A673 (cell line): ENCODE results near the gene PRELP. TPM values are rescaled to one million over a fixed set of nuclear protein-coding genes. Genes with fewer than 3 reads are reported as not detected.

Experiments used
- BruUV-seq: library from RNA; stranded (reverse); fragments of 400-500 nt; replicated peaks from 2 replicates; lab custom pipeline; 2021; lab: Mats Ljungman, UMichigan
- CTCF ChIA-PET: fragments of 300-600 bp; sonication (Branson Sonifier 250); formaldehyde crosslinking; loops from one replicate; lab custom pipeline; 2022; ENCODE audit warnings: antibody characterized with exemption; lab: Charles Lee
- POLR2A ChIA-PET: fragments of 300-600 bp; sonication (Branson Sonifier 250); formaldehyde crosslinking; loops from one replicate; lab custom pipeline; 2022; ENCODE audit warnings: antibody characterized with exemption; ENCODE audit not compliant: low non-redundant PET; lab: Charles Lee
- DNase-seq: peaks from one replicate; pipeline ENCODE4 v3.0.0-alpha.2; 2015; ENCODE audit warnings: low spot score
- H3K27ac ChIP-seq: fragments of 200-600 bp; sonication (generic); 2 replicates; pipeline ENCODE4 v1.5.1; 2016; ENCODE audit warnings: mixed run types, low read depth, mild to moderate bottlenecking, mixed read lengths, antibody characterized with exemption, low read length; ENCODE audit not compliant: poor library complexity, severe bottlenecking
- H3K27me3 ChIP-seq: fragments of 200-600 bp; sonication (generic); replicated peaks from 2 replicates; pipeline ENCODE4 v1.6.1; 2017; ENCODE audit warnings: mixed run types, low read depth, mild to moderate bottlenecking, mixed read lengths, antibody characterized with exemption, low read length; ENCODE audit not compliant: insufficient read depth, poor library complexity
- H3K36me3 ChIP-seq: fragments of 200-600 bp; sonication (generic); 2 replicates; pipeline ENCODE4 v1.6.1; 2016; ENCODE audit warnings: mixed run types, mild to moderate bottlenecking, mixed read lengths, antibody characterized with exemption, low read length; ENCODE audit not compliant: insufficient read depth, poor library complexity, severe bottlenecking
- H3K4me1 ChIP-seq: fragments of 200-600 bp; sonication (generic); 2 replicates; pipeline ENCODE4 v1.6.1; 2017; ENCODE audit warnings: mixed run types, mild to moderate bottlenecking, mixed read lengths, antibody characterized with exemption, low read length; ENCODE audit not compliant: insufficient read depth, poor library complexity, severe bottlenecking
- H3K4me3 ChIP-seq: fragments of 200-600 bp; sonication (generic); 2 replicates; pipeline ENCODE4 v1.5.1; 2016; ENCODE audit warnings: low read depth, mixed run types, mild to moderate bottlenecking, mixed read lengths, low read length; ENCODE audit not compliant: poor library complexity, severe bottlenecking
- H3K9me3 ChIP-seq: fragments of 200-600 bp; sonication (generic); 2 replicates; pipeline ENCODE4 v1.6.1; 2016; ENCODE audit warnings: mixed run types, low read depth, mild to moderate bottlenecking, mixed read lengths, antibody characterized with exemption, low read length; ENCODE audit not compliant: poor library complexity, severe bottlenecking
- CTCF ChIP-seq: fragments of 300-800, 200-600 bp; sonication (generic); conservative IDR thresholded peaks from 2 replicates; pipeline ENCODE4 v1.5.1; 2017; ENCODE audit warnings: low read depth, mild to moderate bottlenecking, antibody characterized with exemption, low read length, moderate library complexity, mixed read lengths
- EZH2 ChIP-seq: fragments of 200-600 bp; sonication (generic); IDR thresholded peaks from 2 replicates; pipeline ENCODE4 v1.6.1; 2017; ENCODE audit warnings: borderline replicate concordance, low read depth, mild to moderate bottlenecking, mixed read lengths, antibody characterized with exemption, low read length; ENCODE audit not compliant: poor library complexity, severe bottlenecking
- intact Hi-C: fragments of 100-400 bp; cut with micrococcal nuclease; formaldehyde crosslinking; loops from one replicate; pipeline ENCODE4 v1.10.0; 2022; ENCODE audit not compliant: unreplicated experiment
- total RNA-seq: library from RNA; stranded (reverse); gene quantifications from 2 replicates; pipeline ENCODE4 v1.2.3, GENCODE V29; 2021

Gene PRELP
- total RNA-seq, 1 experiment from 2014 or later = not detected

- no peak for DNase-seq
These were observed 20.2 kb downstream of the PRELP start for GRCh38 chr1:203495845-203496244.

GRCh38 chr1:203497269-203497777, 21.7 kb downstream of the PRELP start:
- intact Hi-C loops = no loop called here
- BruUV-seq = no TSS peak
- Histone ChIP-seq H3K4me3 (no peak overlapping the region), H3K27ac (no peak overlapping the region), H3K9me3 (no peaks in the 10 kb centered on the region), H3K4me1 (no peaks in the 10 kb centered on the region), H3K36me3 (no peaks in the 10 kb centered on the region), H3K27me3 (no peaks in the 10 kb centered on the region)
- POLR2A ChIA-PET = no interaction called here
- DNase-seq = no peak
- CTCF ChIA-PET = no interaction called here
- TF ChIP-seq EZH2 (no peak), CTCF (no peak)

More at GRCh38 chr1:203495845-203496244, 20.2 kb downstream of the PRELP start:
- Histone ChIP-seq H3K36me3 (no peaks in the 10 kb centered on the region), H3K9me3 (no peaks in the 10 kb centered on the region), H3K4me3 (no peak overlapping the region), H3K27me3 (no peaks in the 10 kb centered on the region), H3K4me1 (no peaks in the 10 kb centered on the region), H3K27ac (no peak overlapping the region)
- intact Hi-C loops = no loop called here
- ChIA-PET POLR2A (no interaction called here), CTCF (no interaction called here)
- BruUV-seq = no TSS peak
- TF ChIP-seq EZH2 = no peak
- no peak for TF ChIP-seq CTCF

GRCh38 chr1:203499643-203500278, 24.2 kb downstream of the PRELP start:
- Histone ChIP-seq H3K27ac (no peak overlapping the region), H3K27me3 (no peaks in the 10 kb centered on the region), H3K4me1 (no peaks in the 10 kb centered on the region), H3K36me3 (no peaks in the 10 kb centered on the region), H3K4me3 (no peak overlapping the region), H3K9me3 (no peaks in the 10 kb centered on the region)
- intact Hi-C loops = loop anchor here (10.0 kb wide), 1 partner anchor 125 kb away; the partner anchor contains the start of gene ATP2B4
- ChIA-PET POLR2A (no interaction called here), CTCF (no interaction called here)
- no peak for DNase-seq
- no TSS peak for BruUV-seq
- TF ChIP-seq EZH2 (no peak), CTCF (no peak)
